Memory B cell (primary cell): Measurements from ENCODE around the gene SHANK3.

Source experiments
- ATAC-seq: fragments of 150-1000 bp; cut with Tn5 transposase; 2 replicates; pipeline ENCODE4 v1.10.0; 2021; ENCODE audit warnings: low read depth, mild to moderate bottlenecking, moderate library complexity
- DNase-seq, 2 donors: peaks; one replicate each; pipeline ENCODE4 v3.0.0; 2022; ENCODE audit warnings: low spot score in 2 of 2
- H3K27ac Mint-ChIP-seq: one replicate; pipeline ENCODE4 v1.8.0; 2022; ENCODE audit warnings: mild to moderate bottlenecking, moderate library complexity, mixed read lengths
- H3K27me3 Mint-ChIP-seq: one replicate; pipeline ENCODE4 v1.8.0; 2022; ENCODE audit warnings: mixed read lengths
- H3K36me3 Mint-ChIP-seq: one replicate; pipeline ENCODE4 v1.8.0; 2022; ENCODE audit warnings: mild to moderate bottlenecking, mixed read lengths
- H3K4me1 Mint-ChIP-seq: one replicate; pipeline ENCODE4 v1.8.0; 2022; ENCODE audit warnings: mixed read lengths
- H3K4me3 Mint-ChIP-seq: one replicate; pipeline ENCODE4 v1.8.0; 2022; ENCODE audit warnings: mild to moderate bottlenecking, moderate library complexity, mixed read lengths
- H3K9me3 Mint-ChIP-seq: one replicate; pipeline ENCODE4 v1.8.0; 2022; ENCODE audit warnings: mixed read lengths

SHANK3 gene

DNA sequence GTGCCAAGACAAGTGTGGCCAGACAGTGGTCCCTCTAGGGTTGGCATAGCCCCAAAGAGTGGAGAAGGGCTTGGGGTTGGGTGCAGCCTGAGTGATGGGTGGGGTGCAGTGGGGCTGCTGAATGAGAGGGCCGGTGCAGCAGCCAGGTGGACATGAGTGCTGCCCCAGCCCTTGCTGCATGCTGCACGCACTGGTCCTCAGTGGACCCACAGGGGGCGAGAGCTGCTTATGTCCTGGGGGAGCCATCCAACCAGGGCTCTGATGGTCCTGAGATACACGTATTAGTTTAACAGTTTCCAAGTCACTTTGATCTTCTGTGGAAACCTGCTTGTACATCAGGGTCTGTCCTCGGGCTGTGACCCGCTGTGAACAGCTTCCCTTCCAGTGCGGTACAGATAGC, 41.5 kb downstream of the SHANK3 start:
- H3K36me3 Mint-ChIP-seq = no peaks in the 10 kb centered on the region
- H3K27ac Mint-ChIP-seq = no peak overlapping the region
- DNase-seq = no peak
- no peaks in the 10 kb centered on the region for H3K4me1 Mint-ChIP-seq
- H3K9me3 Mint-ChIP-seq = no peaks in the 10 kb centered on the region
- peaks cover 22% of the 10 kb centered on the region for H3K27me3 Mint-ChIP-seq
- no peak for ATAC-seq
- H3K4me3 Mint-ChIP-seq = no peak overlapping the region

DNA sequence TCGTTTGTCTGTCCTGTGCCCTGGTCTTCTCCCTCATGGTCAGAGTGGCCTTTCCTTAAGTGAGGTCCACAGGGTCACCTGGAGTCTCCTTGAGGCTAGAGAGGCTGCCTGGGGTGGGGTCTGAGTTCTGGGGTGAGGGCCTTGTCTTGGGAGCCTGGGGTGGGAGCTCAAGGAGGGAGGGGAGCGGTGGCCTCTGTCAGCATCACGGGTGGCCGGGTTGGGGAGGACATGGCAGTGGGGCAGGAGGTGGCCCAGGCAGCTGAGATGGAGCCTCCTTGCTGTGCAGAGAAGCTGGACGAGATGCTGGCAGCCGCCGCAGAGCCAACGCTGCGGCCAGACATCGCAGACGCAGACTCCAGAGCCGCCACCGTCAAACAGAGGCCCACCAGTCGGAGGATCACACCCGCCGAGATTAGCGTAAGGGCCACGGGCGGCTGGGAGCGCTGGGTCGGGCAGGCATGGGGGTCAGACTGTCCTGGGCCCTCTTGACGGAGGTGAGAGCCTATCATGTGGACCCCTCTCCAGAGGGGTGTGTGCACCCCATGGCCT, 42.1 kb downstream of the SHANK3 start:
- no peaks in the 10 kb centered on the region for H3K36me3 Mint-ChIP-seq
- no peak for ATAC-seq
- H3K27ac Mint-ChIP-seq = no peak overlapping the region
- no peaks in the 10 kb centered on the region for H3K4me1 Mint-ChIP-seq
- no peaks in the 10 kb centered on the region for H3K9me3 Mint-ChIP-seq
- H3K27me3 Mint-ChIP-seq = peaks cover 22% of the 10 kb centered on the region
- no peak for DNase-seq
- no peak overlapping the region for H3K4me3 Mint-ChIP-seq

DNA sequence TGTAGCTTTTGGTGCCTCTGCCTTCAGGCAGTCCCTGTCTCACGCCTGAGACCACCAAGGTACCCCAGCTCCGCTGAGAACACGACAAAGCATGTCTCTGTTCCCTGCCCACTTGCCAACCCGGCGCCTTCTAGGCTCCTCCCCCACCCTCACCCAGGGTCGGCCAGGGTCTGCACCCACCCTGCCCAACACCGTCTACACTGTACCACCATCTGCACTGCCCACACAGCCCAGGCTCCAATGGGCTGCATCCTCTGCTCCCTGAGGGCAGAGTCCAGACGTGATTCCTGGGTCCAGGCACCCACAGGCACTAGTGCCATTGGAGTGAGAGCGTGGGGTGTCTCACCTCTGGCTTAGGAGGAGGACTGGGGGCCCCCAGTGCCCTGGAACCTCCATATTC, 42.6 kb downstream of the SHANK3 start:
- Mint-ChIP-seq H3K27ac (no peak overlapping the region), H3K4me3 (no peak overlapping the region), H3K36me3 (no peaks in the 10 kb centered on the region), H3K27me3 (peaks cover 22% of the 10 kb centered on the region), H3K4me1 (no peaks in the 10 kb centered on the region), H3K9me3 (no peaks in the 10 kb centered on the region)
- ATAC-seq = no peak
- DNase-seq = no peak

DNA sequence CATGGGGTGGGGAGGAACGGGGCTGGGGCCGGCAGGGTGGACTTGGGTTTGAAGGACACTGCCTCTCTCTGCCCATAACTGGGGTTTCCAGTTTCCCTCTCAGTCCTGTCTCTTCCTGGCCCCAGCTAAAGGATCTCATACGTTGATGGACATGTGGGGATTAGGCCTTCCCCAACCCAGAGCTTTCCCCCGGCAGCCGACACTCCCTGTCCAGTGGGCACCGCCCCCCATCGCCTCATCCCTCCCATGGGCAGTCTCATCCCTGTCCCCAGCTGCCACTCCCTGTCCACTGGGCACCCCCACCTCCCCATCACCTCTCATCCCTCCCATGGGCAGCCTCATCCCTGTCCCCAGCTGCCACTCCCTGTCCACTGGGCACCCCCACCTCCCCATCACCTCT, 43.2 kb downstream of the SHANK3 start:
- H3K4me1 Mint-ChIP-seq = no peaks in the 10 kb centered on the region
- no peaks in the 10 kb centered on the region for H3K9me3 Mint-ChIP-seq
- no peak for DNase-seq
- no peak overlapping the region for H3K4me3 Mint-ChIP-seq
- no peak overlapping the region for H3K27ac Mint-ChIP-seq
- peaks cover 20% of the 10 kb centered on the region for H3K27me3 Mint-ChIP-seq
- no peak for ATAC-seq
- no peaks in the 10 kb centered on the region for H3K36me3 Mint-ChIP-seq

DNA sequence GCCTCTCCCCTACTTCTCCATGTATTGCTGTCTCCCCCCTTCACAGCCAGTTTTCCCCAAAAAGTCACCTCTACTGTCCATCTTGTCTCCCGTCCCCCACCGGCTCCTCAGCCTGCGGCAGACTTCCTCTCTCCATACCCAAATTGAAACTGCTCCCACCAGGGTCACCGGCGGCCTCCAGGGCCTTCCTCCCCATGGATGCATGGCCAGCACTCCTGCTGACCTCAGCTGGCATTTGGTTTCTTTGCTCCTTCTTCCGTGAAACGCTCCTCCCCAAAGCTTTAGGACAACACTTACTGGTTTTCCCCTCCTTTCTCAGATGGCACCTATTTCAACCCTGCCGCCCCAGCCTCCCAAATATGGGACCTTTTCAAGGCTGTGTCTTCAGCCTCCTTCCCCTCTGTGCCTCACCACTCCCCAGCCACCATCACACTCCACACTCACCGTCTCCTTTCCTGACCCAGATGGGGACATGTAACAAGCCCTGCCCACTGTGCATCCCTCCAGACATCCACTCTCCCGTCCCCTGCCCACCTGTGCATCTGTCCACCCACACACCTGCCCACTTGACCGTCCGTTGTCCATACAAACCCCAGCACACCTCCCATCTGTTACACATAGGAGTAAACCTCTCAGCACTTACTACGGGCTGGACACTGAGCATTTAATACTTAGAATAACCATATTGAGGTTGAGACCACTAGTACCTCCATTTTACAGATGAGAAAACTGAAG, 43.8 kb downstream of the SHANK3 start:
- DNase-seq = no peak
- Mint-ChIP-seq H3K4me1 (no peaks in the 10 kb centered on the region), H3K9me3 (no peaks in the 10 kb centered on the region), H3K27me3 (peaks cover 17% of the 10 kb centered on the region), H3K4me3 (no peak overlapping the region), H3K36me3 (no peaks in the 10 kb centered on the region), H3K27ac (no peak overlapping the region)
- no peak for ATAC-seq

DNA sequence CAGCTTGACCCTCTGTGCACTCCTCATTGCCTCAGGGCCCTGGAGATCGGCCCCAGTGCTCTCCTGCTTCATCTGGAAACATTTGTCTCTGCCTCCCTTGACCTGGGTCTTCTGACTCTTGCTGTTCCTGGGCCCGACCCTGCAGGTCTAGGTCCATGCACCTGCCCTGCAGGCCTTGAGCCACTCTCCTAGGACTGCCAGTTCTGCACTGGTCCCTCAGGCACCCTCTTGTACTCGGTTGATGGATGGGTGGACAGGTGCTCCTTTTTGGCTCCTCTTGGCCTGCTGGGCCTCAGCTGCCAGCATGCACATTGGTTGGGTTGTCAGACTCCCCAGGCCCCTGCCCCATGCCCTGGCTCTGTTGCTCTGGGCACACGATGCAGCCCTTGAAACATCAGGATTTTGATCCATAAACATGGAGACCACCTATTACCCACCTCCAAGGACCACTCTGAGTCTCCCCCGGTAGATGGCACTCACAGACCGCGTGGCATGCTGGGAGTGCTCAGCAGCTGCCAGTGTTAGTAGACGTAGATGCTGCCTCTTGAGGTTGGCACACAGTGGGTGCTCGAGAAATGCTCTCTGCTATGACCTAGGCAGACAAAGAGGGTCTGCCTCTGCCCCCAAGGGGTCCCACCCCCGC, 45.2 kb downstream of the SHANK3 start:
- peaks cover 19% of the 10 kb centered on the region for H3K27me3 Mint-ChIP-seq
- H3K36me3 Mint-ChIP-seq = no peaks in the 10 kb centered on the region
- H3K27ac Mint-ChIP-seq = no peak overlapping the region
- H3K4me1 Mint-ChIP-seq = no peaks in the 10 kb centered on the region
- no peak for DNase-seq
- ATAC-seq = no peak
- H3K4me3 Mint-ChIP-seq = no peak overlapping the region
- H3K9me3 Mint-ChIP-seq = no peaks in the 10 kb centered on the region

DNA sequence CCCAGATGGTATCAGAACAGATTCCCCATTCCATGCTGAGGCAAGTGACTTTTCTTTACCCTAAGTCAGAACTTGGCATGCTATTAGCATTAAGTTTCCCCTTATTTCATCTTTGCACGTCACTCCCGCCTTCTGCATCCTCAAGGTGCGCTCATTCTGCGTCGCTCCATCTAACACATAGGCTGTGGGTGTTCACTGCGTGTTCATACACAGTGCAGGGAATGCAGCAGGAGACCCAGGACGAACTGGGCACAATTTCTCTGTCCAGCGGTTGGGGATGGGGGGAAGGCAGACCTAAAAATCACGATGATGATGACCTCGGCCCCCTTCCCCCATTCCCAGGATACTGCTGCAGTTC, 45.7 kb downstream of the SHANK3 start:
- no peaks in the 10 kb centered on the region for H3K36me3 Mint-ChIP-seq
- H3K4me1 Mint-ChIP-seq = no peaks in the 10 kb centered on the region
- no peak overlapping the region for H3K4me3 Mint-ChIP-seq
- H3K9me3 Mint-ChIP-seq = no peaks in the 10 kb centered on the region
- ATAC-seq = no peak
- peaks cover 21% of the 10 kb centered on the region for H3K27me3 Mint-ChIP-seq
- no peak for DNase-seq
- H3K27ac Mint-ChIP-seq = no peak overlapping the region

DNA sequence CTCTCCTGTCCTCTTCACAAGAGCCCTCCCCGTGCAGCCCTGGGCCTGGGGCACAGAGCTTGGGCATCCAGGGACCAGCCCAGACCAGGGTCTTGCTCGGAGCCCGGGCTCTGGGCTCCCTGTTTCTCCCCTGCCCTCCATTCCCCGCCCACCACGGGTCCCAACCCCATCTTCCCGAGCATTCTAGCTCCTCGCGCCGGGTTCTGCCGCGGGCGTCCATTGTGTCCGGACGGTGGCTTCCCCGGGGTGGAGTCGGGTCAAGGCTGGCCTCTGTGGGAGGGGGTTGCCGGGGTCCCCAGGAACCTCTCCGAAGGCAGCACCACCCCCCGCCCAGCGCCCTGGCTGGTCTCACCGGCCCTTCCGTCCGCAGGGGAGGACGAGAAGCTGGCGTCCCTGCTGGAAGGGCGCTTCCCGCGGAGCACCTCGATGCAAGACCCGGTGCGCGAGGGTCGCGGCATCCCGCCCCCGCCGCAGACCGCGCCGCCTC, 47.2 kb downstream of the SHANK3 start:
- Mint-ChIP-seq H3K36me3 (no peaks in the 10 kb centered on the region), H3K27ac (no peak overlapping the region), H3K9me3 (no peaks in the 10 kb centered on the region), H3K4me3 (no peak overlapping the region), H3K4me1 (peaks cover 8% of the 10 kb centered on the region), H3K27me3 (peaks cover 18% of the 10 kb centered on the region)
- ATAC-seq = no peak
- DNase-seq = no peak

DNA sequence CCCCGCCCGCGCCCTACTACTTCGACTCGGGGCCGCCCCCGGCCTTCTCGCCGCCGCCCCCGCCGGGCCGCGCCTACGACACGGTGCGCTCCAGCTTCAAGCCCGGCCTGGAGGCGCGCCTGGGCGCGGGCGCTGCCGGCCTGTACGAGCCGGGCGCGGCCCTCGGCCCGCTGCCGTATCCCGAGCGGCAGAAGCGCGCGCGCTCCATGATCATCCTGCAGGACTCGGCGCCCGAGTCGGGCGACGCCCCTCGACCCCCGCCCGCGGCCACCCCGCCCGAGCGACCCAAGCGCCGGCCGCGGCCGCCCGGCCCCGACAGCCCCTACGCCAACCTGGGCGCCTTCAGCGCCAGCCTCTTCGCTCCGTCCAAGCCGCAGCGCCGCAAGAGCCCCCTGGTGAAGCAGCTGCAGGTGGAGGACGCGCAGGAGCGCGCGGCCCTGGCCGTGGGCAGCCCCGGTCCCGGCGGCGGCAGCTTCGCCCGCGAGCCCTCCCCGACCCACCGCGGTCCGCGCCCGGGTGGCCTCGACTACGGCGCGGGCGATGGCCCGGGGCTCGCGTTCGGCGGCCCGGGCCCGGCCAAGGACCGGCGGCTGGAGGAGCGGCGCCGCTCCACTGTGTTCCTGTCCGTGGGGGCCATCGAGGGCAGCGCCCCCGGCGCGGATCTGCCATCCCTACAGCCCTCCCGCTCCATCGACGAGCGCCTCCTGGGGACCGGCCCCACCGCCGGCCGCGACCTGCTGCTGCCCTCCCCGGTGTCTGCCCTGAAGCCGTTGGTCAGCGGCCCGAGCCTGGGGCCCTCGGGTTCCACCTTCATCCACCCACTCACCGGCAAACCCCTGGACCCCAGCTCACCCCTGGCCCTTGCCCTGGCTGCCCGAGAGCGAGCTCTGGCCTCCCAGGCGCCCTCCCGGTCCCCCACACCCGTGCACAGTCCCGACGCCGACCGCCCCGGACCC, 48.0 kb downstream of the SHANK3 start:
- Mint-ChIP-seq H3K4me1 (peaks cover 12% of the 10 kb centered on the region), H3K9me3 (no peaks in the 10 kb centered on the region), H3K27me3 (peaks cover 15% of the 10 kb centered on the region), H3K36me3 (no peaks in the 10 kb centered on the region), H3K4me3 (no peak overlapping the region), H3K27ac (no peak overlapping the region)
- DNase-seq = no peak
- no peak for ATAC-seq

DNA sequence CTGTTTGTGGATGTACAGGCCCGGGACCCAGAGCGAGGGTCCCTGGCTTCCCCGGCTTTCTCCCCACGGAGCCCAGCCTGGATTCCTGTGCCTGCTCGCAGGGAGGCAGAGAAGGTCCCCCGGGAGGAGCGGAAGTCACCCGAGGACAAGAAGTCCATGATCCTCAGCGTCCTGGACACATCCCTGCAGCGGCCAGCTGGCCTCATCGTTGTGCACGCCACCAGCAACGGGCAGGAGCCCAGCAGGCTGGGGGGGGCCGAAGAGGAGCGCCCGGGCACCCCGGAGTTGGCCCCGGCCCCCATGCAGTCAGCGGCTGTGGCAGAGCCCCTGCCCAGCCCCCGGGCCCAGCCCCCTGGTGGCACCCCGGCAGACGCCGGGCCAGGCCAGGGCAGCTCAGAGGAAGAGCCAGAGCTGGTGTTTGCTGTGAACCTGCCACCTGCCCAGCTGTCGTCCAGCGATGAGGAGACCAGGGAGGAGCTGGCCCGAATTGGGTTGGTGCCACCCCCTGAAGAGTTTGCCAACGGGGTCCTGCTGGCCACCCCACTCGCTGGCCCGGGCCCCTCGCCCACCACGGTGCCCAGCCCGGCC, 48.7 kb downstream of the SHANK3 start:
- Mint-ChIP-seq H3K9me3 (no peaks in the 10 kb centered on the region), H3K4me3 (no peak overlapping the region), H3K36me3 (no peaks in the 10 kb centered on the region), H3K27ac (no peak overlapping the region), H3K27me3 (peaks cover 12% of the 10 kb centered on the region), H3K4me1 (peaks cover 12% of the 10 kb centered on the region)
- no peak for DNase-seq
- ATAC-seq = no peak

DNA sequence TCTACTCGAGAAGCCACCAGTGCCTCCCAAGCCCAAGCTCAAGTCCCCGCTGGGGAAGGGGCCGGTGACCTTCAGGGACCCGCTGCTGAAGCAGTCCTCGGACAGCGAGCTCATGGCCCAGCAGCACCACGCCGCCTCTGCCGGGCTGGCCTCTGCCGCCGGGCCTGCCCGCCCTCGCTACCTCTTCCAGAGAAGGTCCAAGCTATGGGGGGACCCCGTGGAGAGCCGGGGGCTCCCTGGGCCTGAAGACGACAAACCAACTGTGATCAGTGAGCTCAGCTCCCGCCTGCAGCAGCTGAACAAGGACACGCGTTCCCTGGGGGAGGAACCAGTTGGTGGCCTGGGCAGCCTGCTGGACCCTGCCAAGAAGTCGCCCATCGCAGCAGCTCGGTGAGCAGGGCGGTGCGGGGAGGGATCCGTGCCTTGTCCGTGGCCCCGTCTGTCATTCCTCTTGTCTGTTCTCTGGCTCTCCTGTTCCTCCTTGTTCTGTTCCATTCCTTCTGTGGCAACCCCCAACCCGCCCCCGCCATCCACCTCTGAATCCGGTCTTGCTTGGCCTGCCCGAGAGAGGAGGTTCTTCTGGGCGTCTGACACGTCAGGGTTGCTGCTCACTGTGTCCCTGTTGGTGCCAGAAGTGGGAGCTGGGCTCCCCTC, 49.6 kb downstream of the SHANK3 start:
- ATAC-seq (no peak), DNase-seq (no peak)
- Mint-ChIP-seq H3K4me1 (peaks cover 12% of the 10 kb centered on the region), H3K27me3 (peaks cover 7% of the 10 kb centered on the region), H3K4me3 (no peak overlapping the region), H3K9me3 (no peaks in the 10 kb centered on the region), H3K36me3 (no peaks in the 10 kb centered on the region), H3K27ac (no peak overlapping the region)
